ENCODE results near the gene TBX4. TPM values are rescaled to one million over a fixed set of nuclear protein-coding genes. Genes with fewer than 3 reads are reported as not detected.

The TBX4 gene
- total RNA-seq, 4 donors from 2014 or later, result 2.4 TPM; not detected in 3

- WGBS, 2 donors (ENCODE audit: low coverage in 1 of 2), result 81 to 87% methylated on average over 2 to 4 of the region's 4 CpGs
- in situ Hi-C loops (cut with MboI; ENCODE audit: low pct_ligation_motif_present in 1 of 4, low pct_unique_long_range_greater_than_20kb in 1 of 4, low sequenced_read_pairs in 3 of 4), result no loop called here
These were observed 7.1 kb downstream of the TBX4 start for GRCh38 chr17:61459142-61459809.

DNA sequence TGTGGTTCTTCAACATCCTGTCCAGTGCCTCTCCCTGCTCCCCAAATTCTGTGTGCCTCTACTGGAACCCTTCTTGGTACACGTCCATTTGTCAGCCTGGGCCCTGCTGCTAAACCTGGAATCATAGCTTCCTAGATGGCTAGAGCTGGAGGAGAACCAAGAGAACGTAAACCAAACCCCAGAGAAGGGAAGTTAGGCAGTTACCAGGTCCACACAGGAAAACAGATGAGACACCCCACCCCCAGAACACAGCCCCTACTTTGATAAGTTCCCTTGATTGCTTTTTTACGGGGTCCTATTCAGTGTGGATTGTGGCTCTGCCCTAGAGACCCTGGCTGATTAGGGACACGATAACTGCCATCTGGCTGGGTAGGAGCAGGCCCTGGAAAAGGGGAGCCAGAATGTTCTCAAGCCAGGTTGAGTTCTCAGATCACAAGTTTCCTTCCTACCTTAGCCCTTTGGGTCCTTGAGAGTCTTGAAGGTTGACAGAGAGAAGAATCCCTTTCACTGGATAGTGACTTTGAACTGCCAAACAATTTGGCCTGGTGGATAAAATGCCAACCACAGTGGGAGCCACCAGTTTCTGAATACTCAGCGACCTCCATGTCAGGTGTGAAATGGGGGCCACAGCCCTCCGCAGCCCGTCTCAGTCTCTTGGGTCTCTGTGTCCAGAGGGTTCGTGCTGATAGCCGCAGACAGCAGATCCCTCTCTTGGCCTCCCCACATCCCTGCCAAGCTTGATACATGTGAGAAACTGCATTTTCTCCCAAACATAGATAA lies 7.9 kb downstream of the TBX4 start:
- TF ChIP-seq POLR2AphosphoS5 (IDR thresholded peaks at IDR 0.05) (no peak), EP300 (IDR thresholded peaks at IDR 0.05; ENCODE audit: low read depth) (no peak), POLR2A (IDR thresholded peaks at IDR 0.05) (no peak)
- TF ChIP-seq, protein P1, sequence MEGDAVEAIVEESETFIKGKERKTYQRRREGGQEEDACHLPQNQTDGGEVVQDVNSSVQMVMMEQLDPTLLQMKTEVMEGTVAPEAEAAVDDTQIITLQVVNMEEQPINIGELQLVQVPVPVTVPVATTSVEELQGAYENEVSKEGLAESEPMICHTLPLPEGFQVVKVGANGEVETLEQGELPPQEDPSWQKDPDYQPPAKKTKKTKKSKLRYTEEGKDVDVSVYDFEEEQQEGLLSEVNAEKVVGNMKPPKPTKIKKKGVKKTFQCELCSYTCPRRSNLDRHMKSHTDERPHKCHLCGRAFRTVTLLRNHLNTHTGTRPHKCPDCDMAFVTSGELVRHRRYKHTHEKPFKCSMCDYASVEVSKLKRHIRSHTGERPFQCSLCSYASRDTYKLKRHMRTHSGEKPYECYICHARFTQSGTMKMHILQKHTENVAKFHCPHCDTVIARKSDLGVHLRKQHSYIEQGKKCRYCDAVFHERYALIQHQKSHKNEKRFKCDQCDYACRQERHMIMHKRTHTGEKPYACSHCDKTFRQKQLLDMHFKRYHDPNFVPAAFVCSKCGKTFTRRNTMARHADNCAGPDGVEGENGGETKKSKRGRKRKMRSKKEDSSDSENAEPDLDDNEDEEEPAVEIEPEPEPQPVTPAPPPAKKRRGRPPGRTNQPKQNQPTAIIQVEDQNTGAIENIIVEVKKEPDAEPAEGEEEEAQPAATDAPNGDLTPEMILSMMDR (IDR thresholded peaks at IDR 0.05), result no peak
- no peak for DNase-seq
- intact Hi-C loops (cut with DNase I; ENCODE audit: low total_unique reads) (no loop called here), in situ Hi-C loops (cut with MboI; ENCODE audit: low pct_ligation_motif_present in 1 of 4, low pct_unique_long_range_greater_than_20kb in 1 of 4, low sequenced_read_pairs in 3 of 4) (no loop called here)
- peaks cover 5 to 23% (median 21%) of the 10 kb centered on the region in 4 donors for H3K4me1 ChIP-seq
- no peak overlapping the region for H3K27ac ChIP-seq
- no peaks in the 10 kb centered on the region for H3K36me3 ChIP-seq
- peaks cover 82% of the 10 kb centered on the region for H3K27me3 ChIP-seq
- H3K4me3 ChIP-seq, result no peak overlapping the region
- 50 to 81% methylated on average over 1 to 9 of the region's 9 CpGs for WGBS, 2 donors (ENCODE audit: low coverage in 1 of 2)
- no peaks in the 10 kb centered on the region for H3K9me3 ChIP-seq

More at GRCh38 chr17:61459142-61459809, 7.1 kb downstream of the TBX4 start:
- H3K9me3 ChIP-seq, result no peaks in the 10 kb centered on the region
- no peaks in the 10 kb centered on the region for H3K36me3 ChIP-seq
- peaks cover 9 to 31% (median 28%) of the 10 kb centered on the region in 4 donors for H3K4me1 ChIP-seq
- no peak overlapping the region for H3K4me3 ChIP-seq
- TF ChIP-seq POLR2A (IDR thresholded peaks at IDR 0.05), result no peak
- TF ChIP-seq, protein P1 (IDR thresholded peaks at IDR 0.05), result no peak
- DNase-seq, result no peak
- no peak overlapping the region for H3K27ac ChIP-seq
- intact Hi-C loops (cut with DNase I; ENCODE audit: low total_unique reads), result no loop called here
- peaks cover 90% of the 10 kb centered on the region for H3K27me3 ChIP-seq

DNA sequence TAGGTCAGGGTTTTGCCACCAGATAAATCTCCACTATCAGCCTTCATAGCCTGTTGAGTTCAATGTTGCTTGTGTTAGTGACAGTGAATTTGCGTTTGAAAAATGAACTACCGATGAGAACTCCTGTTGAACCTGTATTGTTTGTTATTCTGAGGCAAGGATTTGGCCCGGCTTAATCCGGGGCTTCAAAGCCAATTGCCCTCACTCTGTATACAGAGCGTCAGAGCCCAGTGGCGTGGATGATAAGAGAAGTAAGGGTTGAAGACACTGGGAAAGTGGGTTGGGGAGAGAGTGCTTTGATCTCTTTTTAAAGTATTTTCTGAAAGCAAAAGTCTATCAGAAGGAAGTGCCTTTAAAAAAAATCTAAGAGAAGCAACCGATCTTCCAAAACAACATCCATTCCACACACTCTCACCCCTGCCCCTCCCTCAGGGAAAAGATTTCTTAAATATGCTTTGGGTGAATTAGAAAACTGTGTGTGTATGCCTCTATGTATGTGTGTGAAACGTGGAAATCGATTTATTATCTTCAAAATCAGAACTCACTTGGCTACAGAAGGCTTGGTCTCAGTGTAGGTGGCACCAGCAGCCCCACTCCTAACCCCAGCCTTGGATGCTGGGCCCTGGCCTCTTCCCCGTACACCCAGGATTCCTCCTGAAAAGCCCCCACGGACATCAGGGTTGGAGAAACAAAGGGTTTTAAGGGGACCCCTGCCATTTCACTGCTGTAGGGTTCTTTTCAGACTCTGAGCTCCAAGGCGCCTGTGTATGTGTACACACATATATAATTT lies 8.8 kb downstream of the TBX4 start:
- H3K27me3 ChIP-seq, result peaks cover 73% of the 10 kb centered on the region
- TF ChIP-seq POLR2AphosphoS5 (IDR thresholded peaks at IDR 0.05), result no peak
- TF ChIP-seq, protein P1 (IDR thresholded peaks at IDR 0.05), result no peak
- TF ChIP-seq POLR2A (IDR thresholded peaks at IDR 0.05), result no peak
- TF ChIP-seq EP300 (IDR thresholded peaks at IDR 0.05; ENCODE audit: low read depth), result no peak
- in situ Hi-C loops (cut with MboI; ENCODE audit: low pct_ligation_motif_present in 1 of 4, low pct_unique_long_range_greater_than_20kb in 1 of 4, low sequenced_read_pairs in 3 of 4) (no loop called here), intact Hi-C loops (cut with DNase I; ENCODE audit: low total_unique reads) (no loop called here)
- DNase-seq, result no peak
- no peaks in the 10 kb centered on the region for H3K36me3 ChIP-seq
- H3K27ac ChIP-seq, result no peak overlapping the region
- H3K9me3 ChIP-seq, result no peaks in the 10 kb centered on the region
- no peak overlapping the region for H3K4me3 ChIP-seq
- peaks cover 5 to 23% (median 20%) of the 10 kb centered on the region in 4 donors for H3K4me1 ChIP-seq
- WGBS, 2 donors (ENCODE audit: low coverage in 1 of 2), result 22 to 28% methylated on average over 8 to 12 of the region's 12 CpGs

- no peak for DNase-seq
- 6% methylated on average over 7 of the region's 7 CpGs; no CpG with 5 or more reads in 1 of the 2 donors for WGBS, 2 donors (ENCODE audit: low coverage in 1 of 2)
- no peak for TF ChIP-seq POLR2AphosphoS5 (IDR thresholded peaks at IDR 0.05)
- TF ChIP-seq, protein P1 (IDR thresholded peaks at IDR 0.05), result no peak
- TF ChIP-seq POLR2A (IDR thresholded peaks at IDR 0.05), result no peak
- no peak for TF ChIP-seq EP300 (IDR thresholded peaks at IDR 0.05; ENCODE audit: low read depth)
- peak overlapping the region in 3 of 4 donors; percentile 11 to 38 (median 13) for H3K4me3 ChIP-seq
- peaks cover 67% of the 10 kb centered on the region for H3K27me3 ChIP-seq
- intact Hi-C loops (cut with DNase I; ENCODE audit: low total_unique reads) (no loop called here), in situ Hi-C loops (cut with MboI; ENCODE audit: low pct_ligation_motif_present in 1 of 4, low pct_unique_long_range_greater_than_20kb in 1 of 4, low sequenced_read_pairs in 3 of 4) (no loop called here)
- H3K9me3 ChIP-seq, result no peaks in the 10 kb centered on the region
- H3K36me3 ChIP-seq, result no peaks in the 10 kb centered on the region
- peaks cover 5 to 23% (median 20%) of the 10 kb centered on the region in 4 donors for H3K4me1 ChIP-seq
- no peak overlapping the region for H3K27ac ChIP-seq
These were observed 9.4 kb downstream of the TBX4 start for GRCh38 chr17:61461586-61461966.

Data from transverse colon (tissue), 4 donors.